HG03060 (cell line): ENCODE data around the gene RBBP8NL.

Experiments
- ATAC-seq: cut with Tn5 transposase; IDR thresholded peaks from one replicate; pipeline ENCODE4 v1.9.1; 2021; ENCODE audit warnings: low read depth, moderate number of reproducible peaks; ENCODE audit not compliant: unreplicated experiment

RBBP8NL gene

DNA sequence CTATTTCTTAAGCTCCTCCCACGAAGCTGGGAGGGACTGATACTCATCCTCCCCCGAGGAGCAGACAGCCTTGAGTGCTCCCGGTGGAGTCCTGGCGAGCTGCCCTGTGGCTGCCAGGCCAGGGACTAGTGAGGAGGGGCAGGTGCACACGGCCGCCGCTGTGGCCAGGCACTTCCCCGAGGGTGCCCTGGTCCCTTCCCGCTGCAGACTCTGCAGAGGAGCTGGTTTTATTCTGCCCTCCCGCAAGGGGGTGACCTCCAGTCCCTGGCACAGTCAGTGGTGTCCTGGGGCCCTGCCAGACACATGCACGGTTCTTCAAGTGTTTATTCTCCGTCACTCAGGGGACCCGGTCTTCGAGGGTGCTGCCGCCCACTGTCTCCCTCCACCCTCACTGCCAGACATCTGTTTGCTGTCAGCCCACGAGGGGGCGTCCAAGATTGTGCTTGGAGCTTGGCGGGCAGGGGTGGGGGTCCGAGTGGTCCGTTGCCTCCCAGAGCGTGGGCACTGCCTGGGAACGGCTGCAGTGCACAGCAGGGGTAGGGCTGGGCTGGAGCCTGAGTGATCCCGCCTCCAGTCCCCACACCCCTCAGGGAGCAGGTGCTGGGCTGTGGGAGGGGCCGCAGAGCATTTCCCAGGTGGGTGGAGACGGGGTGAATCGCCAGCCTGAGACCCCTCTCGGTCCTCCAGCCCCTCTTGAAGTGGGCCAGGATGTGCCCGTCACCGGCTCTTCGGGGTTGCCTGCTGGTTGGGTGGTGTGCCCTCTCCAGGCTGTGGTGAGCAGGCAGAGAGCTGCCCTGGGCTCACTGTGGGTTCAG, 17.2 kb downstream of the RBBP8NL start:
- ATAC-seq: no peak

DNA sequence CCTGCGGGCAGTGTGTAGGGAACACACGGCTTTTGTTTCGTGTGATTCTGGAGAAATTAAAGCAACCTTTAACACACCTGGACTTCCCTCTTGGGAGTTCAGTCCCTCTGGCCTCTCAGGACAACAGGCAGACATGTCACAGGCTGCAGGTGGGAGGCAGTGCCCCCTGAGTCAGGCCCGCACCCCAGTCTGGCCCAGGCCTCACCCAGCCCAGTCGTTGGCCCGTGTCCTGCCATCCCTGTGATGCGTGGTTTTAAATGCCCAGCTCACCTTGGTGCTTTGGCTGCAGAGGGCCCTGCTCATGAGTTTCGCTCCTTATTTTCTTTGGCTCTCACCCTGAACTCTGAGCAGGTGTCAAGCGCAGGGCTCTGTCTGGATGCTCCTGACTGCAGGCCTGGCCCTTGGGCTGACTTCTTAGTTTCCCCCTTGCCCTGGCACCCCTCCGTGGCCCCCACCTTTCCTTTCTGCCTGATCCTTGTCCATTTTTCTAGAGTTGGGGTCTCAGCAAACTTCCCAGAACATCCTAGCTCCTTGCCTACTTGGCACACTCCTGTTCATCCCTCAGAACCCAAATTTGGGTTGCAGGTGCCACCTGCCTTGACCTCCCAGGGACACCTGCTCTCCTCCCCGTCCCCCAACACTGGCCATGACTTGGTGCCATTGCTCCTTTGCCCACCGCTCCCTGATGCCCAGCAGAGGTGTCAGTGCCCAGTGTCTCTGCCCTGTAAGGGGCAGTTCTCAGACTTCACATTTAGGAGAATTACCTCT, 18.1 kb downstream of the RBBP8NL start:
- no peak for ATAC-seq

DNA sequence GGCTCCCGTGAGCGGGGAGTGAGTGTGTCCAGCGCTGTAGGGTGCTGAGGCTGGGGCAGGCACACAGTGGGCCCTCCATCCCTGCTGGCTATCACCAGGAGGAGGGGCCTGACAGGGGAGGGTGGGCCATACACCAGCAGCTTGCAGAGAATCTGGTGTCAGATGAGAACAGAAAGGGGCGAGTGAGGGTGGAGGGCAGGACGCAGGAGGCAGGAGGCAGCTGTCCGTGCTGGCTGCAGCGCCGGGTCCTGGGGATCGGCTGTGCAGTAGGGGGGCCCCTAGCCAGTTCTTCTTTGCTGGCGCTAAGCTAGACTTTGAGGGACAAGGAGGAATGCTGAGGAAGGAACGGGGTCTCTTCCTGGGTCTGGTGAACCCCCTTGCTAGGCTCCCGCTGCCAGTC, 18.7 kb downstream of the RBBP8NL start:
- no peak for ATAC-seq

DNA sequence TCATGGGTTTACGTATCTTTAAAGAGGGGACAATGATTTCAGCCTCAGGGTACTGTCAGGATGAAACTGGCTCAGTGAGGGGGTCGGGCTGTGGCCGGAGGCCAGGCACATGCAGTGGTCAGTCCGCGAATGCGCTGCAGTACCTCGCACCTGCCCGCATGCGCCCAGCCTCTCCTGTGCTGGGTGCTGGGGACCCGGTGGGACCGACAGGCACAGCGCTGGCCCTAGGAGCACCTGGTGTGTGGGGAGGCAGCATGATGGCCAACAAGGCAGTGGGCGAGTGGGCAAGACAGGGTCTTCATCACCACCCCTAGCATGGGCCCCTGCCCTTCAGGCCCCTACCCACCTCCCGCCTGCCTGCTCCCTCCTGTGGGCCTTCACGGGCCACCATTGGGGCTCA, 19.3 kb downstream of the RBBP8NL start:
- no peak for ATAC-seq

DNA sequence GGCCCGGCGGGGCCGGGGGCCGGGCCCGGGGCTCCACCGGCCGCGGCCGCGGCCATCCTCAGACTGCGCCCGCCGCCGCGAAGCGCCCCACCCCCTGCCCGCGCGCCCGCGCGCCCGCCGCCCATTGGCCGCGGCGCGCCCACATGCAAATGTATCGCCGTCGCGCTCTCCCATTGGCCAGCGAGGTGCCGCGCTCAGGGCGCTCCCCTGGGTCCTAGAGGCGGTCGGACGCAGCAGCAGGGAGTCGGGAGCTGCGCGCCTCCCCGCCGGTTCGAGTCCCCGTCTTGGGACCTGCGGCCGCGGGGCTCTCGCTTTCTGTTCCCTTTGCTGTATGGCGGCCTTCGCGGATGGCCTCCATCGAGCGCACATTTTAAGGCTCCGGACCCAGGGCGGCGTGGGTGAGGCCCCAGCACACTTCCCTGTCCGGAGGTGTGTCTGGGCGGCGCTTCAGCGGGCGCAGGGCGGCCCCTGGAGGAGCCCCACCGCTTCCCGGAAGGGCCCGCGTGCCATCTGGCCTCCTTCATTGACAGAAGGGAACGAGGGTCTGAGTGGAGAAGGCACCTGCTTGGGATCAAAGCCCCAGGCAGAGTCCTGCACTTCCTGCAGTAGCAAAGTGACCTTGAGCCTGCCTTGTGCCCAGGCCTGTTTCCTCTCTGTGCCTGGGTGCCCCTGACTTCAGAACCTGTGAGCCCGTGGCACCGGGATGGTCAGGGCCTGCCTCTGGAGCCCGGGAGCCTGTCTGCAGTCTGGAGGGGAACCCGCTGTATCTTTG, 19.9 kb downstream of the RBBP8NL start, which contains the start of gene CABLES2:
Gene CABLES2 (minus strand): TSS at position 65 of the 772 bp plus-strand sequence. CDS start 9 bp downstream, at position 56.
- peak; percentile 79 for ATAC-seq

DNA sequence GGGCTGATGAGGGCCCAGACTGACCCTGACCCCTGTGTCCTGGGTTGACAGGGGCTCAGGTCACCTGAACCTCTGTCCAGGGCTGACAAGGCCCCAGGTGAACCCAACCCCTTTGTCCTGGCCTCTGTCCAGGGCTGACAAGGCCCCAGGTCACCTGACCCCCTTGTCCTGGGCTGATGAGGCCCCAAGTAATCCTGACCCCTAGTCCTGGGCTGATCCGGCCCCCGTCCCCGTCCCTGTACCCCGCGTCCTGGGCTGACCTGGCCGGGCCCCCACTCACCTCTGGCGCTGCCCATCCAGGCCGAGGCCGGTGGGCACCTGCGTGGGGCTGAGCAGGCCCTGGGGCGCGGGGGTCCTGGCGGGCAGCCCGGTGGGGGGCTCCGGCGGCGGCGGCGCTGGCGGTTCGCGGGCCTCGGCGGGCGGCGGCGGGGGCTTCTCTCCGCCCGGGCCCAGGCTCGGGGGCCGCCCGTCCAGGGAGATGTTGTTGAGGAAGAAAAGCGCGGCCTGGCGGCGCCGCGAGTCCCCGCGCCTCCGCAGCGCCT, 20.6 kb downstream of the RBBP8NL start:
- ATAC-seq: no peak

DNA sequence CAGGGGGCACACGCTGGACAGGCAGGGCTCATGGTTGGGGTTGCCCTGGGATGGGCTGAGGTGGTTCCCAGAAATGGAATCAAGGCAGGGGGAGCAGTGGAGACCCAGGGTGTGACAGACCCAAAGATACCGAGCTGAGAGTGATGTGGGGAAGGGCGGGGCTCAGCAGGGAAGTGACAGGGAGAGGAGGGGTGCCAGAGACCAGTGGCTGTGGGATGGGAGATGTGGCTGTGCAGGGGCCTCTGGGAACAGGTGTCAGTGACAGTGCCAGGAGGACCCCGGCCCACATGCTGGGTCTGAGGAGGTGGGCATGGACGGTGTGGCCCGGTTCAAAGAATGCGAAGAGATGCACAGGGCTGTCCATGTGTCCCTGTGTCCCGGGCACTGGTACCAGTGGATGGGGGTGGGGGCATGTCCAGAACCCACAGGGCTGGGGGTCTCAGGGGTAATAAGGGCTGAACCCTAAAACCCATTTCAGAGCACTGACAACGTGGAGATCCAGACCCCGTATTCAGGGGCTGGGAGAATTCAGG, 21.3 kb downstream of the RBBP8NL start:
- no peak for ATAC-seq

DNA sequence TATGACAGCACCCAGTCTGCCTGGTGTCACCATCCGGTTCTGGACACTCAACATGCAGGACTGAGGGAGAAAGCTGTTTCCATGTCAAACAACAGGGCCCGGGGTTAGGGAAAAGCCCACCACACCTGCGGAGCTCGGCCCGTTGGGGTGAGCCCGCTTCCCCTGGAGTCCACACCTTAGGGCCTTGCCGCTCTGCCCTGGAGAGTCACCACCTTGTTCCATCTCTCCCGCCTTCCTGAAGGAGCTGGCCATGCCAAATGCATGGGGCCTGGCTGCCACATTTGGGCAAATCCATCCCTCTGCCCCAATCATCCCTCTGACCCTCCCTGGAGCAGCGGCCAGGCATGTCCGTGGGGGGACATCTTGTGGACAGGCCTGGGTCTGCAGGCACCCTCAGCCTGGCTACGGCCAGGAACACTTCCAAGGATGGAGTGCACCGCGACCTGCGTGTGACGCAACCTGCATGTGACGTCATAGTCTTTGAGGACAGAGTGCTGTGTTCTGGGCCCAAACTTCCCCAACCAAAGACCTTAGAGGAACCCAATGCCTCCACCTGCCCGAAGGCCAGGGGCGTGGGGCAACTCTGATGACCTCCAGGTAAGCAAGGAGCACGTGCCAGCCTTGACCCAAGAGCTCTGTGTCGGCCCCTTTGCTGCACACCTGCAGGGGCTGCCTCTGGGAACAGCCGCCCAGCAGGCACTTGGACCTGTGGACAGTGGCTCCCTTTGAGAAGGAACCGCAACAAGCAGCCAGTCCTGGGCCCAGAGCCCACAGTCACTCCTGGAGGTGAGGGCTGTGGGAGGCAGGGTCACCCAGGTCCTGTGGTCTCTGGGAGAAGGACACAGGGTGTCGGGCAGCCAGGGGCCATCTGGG, 22.0 kb downstream of the RBBP8NL start:
- ATAC-seq: no peak

DNA sequence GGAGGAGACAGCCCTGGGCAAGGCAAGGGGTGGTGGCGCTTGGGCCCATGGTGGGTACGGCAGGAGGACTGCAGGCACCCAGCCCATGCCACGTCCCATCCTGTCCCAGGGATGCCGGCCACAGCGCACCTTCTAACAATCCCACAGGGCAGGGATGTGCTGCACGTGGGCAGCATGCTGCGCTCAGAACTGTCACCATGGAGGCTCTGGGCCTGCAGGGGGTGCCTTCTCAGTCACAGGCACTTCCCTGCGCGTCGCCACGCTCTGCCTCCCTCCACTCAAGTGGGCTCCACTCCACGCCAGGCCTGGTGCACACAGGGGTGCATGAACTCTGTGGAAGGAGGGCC, 22.6 kb downstream of the RBBP8NL start:
- ATAC-seq: no peak

DNA sequence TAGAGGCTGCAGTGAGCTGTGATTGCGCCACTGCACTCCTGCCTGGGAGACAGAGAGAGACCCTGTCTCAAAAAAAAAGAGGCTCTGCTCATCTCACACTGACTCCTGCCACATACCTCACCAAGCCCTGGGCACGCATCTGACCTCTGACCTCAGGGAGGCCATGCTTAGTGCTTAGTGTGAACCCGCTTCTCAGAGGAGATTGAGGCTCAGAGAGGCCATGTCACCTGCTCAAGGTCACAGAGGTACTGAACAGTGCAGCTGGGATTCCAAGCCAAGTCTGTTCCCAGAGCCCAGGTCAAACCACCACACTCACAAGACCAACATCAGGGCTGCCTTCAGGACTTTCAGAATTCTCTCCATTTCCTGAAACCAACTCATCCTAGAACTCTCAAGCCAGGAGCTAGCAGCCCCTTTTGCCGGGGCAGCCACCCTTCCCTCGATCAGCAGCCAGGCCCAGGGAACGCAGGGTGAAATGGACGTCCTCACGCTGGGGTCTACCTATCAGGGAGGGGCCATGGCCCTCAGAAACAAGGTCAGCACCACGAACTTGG, 23.1 kb downstream of the RBBP8NL start:
- ATAC-seq: no peak

DNA sequence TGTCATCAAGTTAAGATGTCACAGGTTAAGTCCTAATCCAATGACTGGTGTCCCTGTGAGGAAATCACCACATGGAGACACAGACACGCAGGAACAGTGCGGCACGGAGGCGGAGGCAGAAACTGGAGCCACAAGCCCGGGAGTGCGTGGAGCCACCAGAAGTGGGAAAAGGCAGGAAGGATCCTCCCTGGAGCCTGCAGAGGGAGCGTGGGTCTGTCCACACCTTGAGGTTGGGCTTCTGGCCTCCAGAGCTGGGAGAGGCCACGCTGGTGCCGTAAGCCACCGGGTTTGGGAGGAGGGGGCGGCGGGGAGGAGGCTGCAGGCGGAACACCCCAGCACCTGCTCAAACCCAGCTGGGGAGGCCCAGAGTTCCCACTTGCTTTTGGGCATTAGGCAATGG, 24.0 kb downstream of the RBBP8NL start:
- ATAC-seq: no peak

DNA sequence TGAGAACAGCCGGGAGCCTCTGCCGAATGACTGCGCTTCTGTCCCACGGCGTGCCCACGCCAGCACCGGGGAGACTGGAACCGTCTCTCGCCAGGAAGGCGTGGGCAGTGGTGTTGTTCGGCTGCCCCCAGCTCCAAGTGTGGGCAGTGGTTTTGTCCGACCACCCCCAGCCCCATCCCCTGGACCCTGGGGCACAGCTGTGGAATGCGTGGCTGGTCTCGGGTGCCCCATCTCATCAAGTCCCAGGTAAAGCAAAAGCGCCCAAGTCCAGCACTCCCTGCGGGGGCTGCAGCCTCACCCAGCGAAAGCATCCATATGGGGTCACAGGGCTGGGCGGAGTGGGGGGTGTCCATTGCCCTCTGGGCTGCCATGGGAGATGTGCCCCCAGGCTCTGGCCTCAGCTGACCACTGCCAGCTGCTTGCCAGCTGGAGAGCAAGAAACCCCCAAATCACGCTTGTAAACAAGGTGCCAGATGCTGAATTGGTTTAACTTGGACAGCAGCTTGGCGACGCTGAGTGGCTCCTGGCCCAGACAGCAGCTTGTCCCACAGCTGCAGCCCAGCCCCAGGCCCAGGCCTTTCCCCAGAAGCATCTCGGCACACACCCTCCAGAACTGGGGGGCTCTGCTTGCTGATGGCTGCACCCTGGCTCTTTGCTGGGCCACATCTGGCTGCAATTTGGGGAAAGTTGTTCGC, 24.7 kb downstream of the RBBP8NL start:
- no peak for ATAC-seq

DNA sequence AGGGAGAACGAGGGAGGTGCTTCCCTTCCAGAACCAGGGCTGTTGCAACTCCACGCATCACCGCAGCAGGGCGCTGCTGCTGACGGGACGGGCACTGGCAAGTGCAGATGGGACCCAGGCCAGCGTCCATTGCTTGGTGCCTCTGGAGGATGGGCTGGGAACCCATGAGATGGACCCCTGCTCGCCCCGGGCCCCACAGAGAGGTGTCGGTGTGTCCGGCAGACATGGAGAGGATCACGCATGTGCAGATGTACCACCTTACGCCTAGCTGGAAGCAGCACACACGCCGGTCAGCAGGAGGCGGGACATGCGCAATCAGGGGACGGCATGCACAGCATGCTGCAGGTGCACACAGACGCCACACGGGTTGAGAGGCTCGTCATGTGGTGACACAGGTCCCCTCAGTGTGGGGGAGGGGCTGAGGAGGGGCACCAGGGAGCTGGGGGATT, 26.0 kb downstream of the RBBP8NL start:
- ATAC-seq: no peak

DNA sequence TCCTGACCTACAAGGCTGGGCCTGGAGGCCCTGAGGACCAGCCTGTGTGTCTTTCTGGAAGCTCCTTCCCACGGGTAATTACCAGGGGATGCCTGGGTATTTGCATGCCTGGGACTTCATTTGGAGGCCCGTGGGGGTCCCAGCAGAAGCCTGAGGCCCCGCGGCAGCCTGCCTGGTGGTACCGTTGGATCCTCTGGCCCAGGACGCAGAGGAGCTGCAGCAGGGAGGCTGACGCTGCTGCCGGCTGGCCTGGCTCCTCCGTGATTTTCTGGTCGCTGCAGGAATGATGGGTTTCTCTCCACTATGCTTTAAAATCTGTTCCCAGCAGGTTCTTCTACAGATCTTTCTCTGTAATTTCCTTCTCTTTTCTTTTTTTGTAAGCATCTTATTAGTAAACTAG, 26.8 kb downstream of the RBBP8NL start:
- ATAC-seq: no peak

DNA sequence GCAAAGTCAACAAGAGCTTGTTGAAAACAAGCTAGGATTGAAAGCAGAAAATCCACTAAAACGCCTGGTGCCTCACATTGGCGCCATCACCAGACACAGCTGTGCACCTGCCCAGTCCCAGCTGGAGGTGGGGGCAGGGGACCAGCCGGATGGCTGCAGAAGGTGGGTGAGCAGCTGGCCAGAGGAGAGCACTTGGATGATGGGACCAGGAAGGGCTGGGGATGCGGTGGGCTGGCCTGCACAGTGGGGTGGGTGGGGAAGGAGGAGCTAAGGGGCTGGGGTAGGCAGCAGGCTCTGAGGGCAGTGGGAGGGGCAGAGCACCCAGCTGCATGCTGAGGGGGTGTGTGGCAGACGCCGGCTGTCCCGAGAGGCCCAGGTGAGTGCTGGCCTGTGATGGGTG, 27.3 kb downstream of the RBBP8NL start:
- no peak for ATAC-seq

DNA sequence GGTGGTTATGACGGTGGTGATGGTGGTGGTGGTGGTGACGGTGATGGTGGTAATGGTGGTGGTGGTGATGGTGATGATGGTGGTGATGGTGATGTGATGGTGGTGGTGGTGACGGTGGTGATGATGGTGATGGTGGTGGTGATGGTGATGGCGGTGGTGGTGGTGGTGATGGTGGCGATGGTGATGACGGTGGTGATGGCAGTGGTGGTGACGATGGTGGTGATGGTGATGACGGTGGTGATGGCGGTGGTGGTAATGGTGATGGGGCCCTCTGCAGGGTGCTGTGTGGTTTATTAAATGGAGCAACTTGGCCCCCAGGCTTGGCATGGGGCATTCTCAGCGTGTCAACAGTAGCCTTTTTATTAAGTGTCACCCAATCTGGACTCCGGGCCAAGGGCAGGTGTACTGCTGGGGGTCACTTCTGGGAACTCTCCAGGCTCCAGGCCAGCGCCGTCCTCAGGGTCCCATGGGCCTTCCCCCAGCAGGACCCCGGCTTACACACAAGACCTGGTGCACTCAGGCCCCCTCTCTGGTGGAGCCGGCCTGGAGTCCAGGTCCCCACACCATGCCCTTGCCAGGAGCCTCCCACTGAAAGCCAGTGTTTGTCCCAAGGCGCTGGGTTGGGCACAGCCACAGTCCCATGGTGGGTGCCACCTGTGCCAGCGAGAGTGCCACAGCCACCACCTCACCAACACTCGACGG, 29.1 kb downstream of the RBBP8NL start:
- no peak for ATAC-seq

DNA sequence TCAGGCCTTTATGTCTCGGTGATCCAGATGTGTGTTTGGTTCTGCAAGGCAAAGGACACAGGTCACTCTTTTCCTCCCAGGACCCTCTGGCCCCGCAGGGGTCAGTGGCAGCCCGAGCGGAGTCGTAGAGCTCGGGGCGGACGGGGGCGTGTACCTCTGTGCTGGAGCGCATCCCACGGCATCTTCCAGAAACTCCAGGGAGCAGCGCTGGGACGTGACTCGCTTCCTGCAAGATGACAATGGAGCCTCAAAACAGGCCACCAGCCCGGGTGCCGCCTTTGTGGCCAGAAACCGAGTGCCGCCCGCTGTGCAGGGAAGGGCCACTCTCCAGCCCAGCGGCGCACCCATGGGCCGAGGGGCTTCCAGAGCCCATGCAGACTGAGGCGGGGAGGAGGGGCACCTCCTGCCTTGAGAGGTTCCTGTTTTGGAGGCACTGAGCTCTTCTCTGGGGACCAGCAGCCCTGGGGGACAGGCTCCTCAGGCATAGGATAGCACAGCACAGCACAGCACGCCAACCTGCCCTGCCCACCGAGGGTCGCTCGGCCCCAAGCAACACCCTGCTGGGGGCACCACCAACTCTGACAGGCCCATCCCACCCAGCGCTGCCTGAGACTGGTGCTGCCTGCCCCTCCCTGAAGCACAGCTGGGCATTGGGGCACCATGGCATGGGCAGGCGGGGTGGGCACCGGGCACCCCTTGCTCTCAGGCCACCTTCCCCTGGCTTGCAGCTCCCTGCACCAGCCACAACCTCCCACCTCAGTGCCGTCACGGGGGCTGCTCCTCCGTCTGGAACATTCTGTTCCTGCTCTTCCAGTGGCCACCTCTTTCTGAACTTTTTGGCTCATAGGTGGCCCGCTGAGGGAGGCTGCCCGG, 30.7 kb downstream of the RBBP8NL start:
- ATAC-seq: no peak
